Measurements from ENCODE around the gene ZDHHC5. TPM values are rescaled to one million over a fixed set of nuclear protein-coding genes. Genes with fewer than 3 reads are reported as not detected.

The ZDHHC5 gene
- total and polyA plus RNA-seq, 2 of the 13 experiments (the other 11 are each of a cell fraction or from before 2014, with no cell fraction given) = 26.6 to 34.0 TPM

DNA sequence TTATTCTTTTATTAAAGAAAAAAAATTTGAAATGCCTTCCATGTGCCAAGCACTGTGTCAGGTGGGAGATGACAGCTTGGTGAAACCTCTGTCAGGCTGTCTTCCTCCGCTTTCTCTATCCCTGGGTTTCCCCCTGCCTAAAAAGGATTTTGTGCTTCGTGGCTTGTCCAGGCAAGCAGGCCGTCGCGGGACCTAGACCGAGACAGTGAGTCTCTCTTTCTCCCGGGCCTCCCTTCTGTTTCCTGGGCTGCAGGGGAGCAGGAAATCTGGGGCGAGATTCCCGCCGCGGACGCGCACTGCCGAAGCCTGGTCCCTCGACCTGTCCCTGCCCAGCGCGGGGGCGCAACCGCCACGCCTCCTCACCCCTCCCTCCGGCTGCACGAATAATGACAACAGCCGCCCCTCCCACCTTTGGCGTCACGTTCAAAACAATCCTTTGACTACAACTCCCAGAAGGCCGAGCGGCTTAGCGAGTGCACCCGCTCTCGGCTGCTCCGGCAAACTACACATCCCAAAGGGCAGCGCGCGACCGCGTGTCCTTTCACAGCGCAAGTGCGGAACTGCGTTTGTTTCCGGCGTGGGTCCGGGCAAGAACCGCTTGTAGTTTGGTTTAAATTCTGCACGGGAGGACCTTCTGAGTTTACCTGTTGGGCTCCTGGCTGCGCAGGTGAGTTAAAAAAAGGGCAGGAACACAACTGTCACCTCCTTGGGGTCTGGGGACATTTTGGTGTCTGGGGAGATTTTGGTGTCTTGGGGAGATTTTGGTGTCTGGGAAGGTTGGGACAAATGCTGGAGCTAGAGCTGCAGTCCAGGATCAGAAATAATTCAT is 10.5 kb upstream of the ZDHHC5 start, which contains the start of gene CLP1 (continued):
- TF ChIP-seq, protein P1, sequence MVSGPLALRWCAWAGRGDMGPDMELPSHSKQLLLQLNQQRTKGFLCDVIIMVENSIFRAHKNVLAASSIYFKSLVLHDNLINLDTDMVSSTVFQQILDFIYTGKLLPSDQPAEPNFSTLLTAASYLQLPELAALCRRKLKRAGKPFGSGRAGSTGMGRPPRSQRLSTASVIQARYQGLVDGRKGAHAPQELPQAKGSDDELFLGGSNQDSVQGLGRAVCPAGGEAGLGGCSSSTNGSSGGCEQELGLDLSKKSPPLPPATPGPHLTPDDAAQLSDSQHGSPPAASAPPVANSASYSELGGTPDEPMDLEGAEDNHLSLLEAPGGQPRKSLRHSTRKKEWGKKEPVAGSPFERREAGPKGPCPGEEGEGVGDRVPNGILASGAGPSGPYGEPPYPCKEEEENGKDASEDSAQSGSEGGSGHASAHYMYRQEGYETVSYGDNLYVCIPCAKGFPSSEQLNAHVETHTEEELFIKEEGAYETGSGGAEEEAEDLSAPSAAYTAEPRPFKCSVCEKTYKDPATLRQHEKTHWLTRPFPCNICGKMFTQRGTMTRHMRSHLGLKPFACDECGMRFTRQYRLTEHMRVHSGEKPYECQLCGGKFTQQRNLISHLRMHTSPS (CRISPR knock-in tag; IDR thresholded peaks at IDR 0.05; ENCODE audit: low read depth) = no peak
- TF ChIP-seq CHD2 (IDR thresholded peaks at IDR 0.05; ENCODE audit: low read depth, low read length) (peak; percentile 97), ZFYVE20 (CRISPR knock-in tag; IDR thresholded peaks at IDR 0.05; ENCODE audit: borderline replicate concordance, low read depth) (no peak), ARHGAP35 (CRISPR knock-in tag; IDR thresholded peaks at IDR 0.05; ENCODE audit: borderline replicate concordance) (no peak; the same call in 1 of the 2 replicates), ZNF629 (CRISPR knock-in tag; conservative IDR thresholded peaks at IDR 0.05) (no peak), KDM5A (IDR thresholded peaks at IDR 0.05; ENCODE audit: borderline replicate concordance, low read length) (peak; percentile 88)
- TF ChIP-seq, protein P2, sequence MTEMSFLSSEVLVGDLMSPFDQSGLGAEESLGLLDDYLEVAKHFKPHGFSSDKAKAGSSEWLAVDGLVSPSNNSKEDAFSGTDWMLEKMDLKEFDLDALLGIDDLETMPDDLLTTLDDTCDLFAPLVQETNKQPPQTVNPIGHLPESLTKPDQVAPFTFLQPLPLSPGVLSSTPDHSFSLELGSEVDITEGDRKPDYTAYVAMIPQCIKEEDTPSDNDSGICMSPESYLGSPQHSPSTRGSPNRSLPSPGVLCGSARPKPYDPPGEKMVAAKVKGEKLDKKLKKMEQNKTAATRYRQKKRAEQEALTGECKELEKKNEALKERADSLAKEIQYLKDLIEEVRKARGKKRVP (CRISPR knock-in tag; IDR thresholded peaks at IDR 0.05) = peak in 1 of 2 experiments; percentile 83; a peak in 2 of 4 replicates

GRCh38 chr11:57658023-57658361 is 9.9 kb upstream of the ZDHHC5 start:
- under 1% methylated on average over 8 of the region's 8 CpGs for WGBS (ENCODE audit: low lambda C conversion rate)
- Histone ChIP-seq H3K27ac (ENCODE audit: extremely low read length, insufficient read depth, low read length) (peak overlapping the region; percentile 50), H2AFZ (ENCODE audit: low read length) (no peak overlapping the region), H3K9ac (ENCODE audit: insufficient read depth, low read depth, low read length) (peak overlapping the region; percentile 89), H3K79me2 (ENCODE audit: insufficient read depth, low read length) (peaks cover 20% of the 10 kb centered on the region), H3K27me3 (ENCODE audit: control insufficient read depth in 1 of 2, insufficient read depth in 2 of 2, low read length in 2 of 2) (peaks cover 0 to 4% of the 10 kb centered on the region in 2 experiments; a peak in 1 of 5 replicates), H4K20me1 (ENCODE audit: insufficient read depth, low read length) (no peaks in the 10 kb centered on the region), H3K36me3 (replicated peaks in 1 of 2; ENCODE audit: control insufficient read depth in 1 of 2, insufficient read depth in 2 of 2, low read length in 2 of 2) (peaks cover 11 to 22% of the 10 kb centered on the region in 2 experiments), H3K4me1 (ENCODE audit: insufficient read depth, low read length) (peaks cover 18% of the 10 kb centered on the region; the same call in 1 of the 2 replicates), H3K9me3 (ENCODE audit: low read length) (no peaks in the 10 kb centered on the region), H3K4me3 (replicated peaks in 1 of 3; ENCODE audit: insufficient read depth in 1 of 3, low read depth in 2 of 3, low read length in 3 of 3) (peak overlapping the region; percentile 76 to 90 (median 82)), H3K4me2 (ENCODE audit: low read depth, low read length) (peak overlapping the region; percentile 86)
- FAIRE-seq = peak; percentile 37
- TSS peak; percentile 88 for BruUV-seq (replicated peaks)
- POLR2A ChIA-PET = interaction anchor here (2.1 kb wide), 1 partner anchor 9 kb away, joined by 7 read pairs; no protein-coding TSS in a partner anchor
- no peak for ATAC-seq
- DNase-seq (ENCODE audit: low spot score) = no peak
- intact Hi-C loops (cut with micrococcal nuclease; ENCODE audit: unreplicated experiment) = no loop called here
- CTCF ChIA-PET (ENCODE audit: low intra/inter-chr PET ratio, low total read pairs) = no interaction called here
- in situ Hi-C loops (cut with HindIII; ENCODE audit: extremely low pct_ligation_motif_present, low pct_unique_long_range_greater_than_20kb) = loop anchor here (25.0 kb wide), 2 partner anchors 629 to 854 kb away; partner anchors contain the start of gene OR5B21
- TF ChIP-seq KDM5A (IDR thresholded peaks at IDR 0.05; ENCODE audit: borderline replicate concordance, low read length) (peak; percentile 74), ASH2L (IDR thresholded peaks at IDR 0.05; ENCODE audit: insufficient read length, low read depth, low read length) (peak; percentile 0), XBP1 (CRISPR knock-in tag; IDR thresholded peaks at IDR 0.05) (no peak)
